ENCODE results near the gene DGCR2. TPM values are rescaled to one million over a fixed set of nuclear protein-coding genes. Genes with fewer than 3 reads are reported as not detected.

DGCR2 gene
- total RNA-seq, 1 experiment from 2014 or later: 42.9 TPM

DNA sequence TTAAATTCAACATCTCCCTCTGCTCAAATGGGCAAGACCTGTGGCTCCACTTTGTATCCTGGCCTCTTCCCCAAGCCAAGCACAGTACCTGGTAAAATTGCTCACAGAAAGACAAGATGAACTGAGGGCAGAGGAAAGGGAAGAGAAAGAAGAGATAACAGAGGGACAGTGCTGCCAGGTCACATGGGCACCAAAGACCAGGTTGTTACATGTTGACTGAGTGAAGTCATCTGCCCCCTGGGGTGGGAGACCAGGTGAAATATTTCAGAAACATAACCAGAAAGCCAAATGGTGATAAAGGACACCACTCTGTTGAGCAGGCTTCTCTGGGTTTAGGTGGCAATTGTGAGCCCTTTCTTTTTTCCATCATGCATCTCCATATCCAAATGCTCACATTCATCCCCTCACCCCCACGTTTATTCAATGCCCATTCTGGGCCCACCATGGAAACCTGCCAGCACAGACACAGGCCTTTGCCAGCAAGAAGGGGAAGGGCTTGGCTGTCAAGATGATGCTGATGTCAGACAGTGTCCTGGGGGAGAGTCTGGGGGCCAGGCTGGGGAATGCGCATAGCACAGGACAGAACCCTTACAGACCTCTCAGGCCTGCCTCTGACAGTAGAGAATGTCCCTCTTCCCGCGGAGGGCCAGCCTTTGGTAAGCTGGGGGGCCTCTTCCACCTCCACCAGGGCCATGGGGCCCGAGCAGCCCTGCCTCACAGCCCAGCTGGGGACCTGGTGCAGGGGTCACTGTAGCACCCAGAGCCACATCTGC, 51.6 kb downstream of the DGCR2 start:
- ATAC-seq: no peak
- Histone ChIP-seq H3K4me2 (ENCODE audit: low read length) (no peak overlapping the region), H3K9ac (ENCODE audit: low read length) (no peak overlapping the region), H3K4me3 (replicated peaks in 1 of 2; ENCODE audit: low read depth in 1 of 2, low read length in 2 of 2) (no peak overlapping the region), H3K27me3 (ENCODE audit: insufficient read depth, low read length) (no peaks in the 10 kb centered on the region), H3K4me1 (ENCODE audit: control insufficient read depth in 1 of 2, insufficient read depth in 2 of 2, low read length in 2 of 2) (no peaks in the 10 kb centered on the region), H3K9me2 (ENCODE audit: insufficient read depth) (no peaks in the 10 kb centered on the region), H3K27ac (ENCODE audit: low read depth, low read length) (no peak overlapping the region), H2AFZ (ENCODE audit: low read depth, low read length, poor library complexity, severe bottlenecking) (no peak overlapping the region), H3K79me2 (ENCODE audit: insufficient read depth, low read length) (peaks cover 13% of the 10 kb centered on the region; the same call in 1 of the 2 replicates), H3K9me3 (ENCODE audit: control insufficient read depth in 1 of 2, insufficient read depth in 1 of 2, low read depth in 1 of 2, low read length in 2 of 2) (no peaks in the 10 kb centered on the region), H4K20me1 (ENCODE audit: insufficient read depth) (no peaks in the 10 kb centered on the region), H3K36me3 (ENCODE audit: control insufficient read depth in 1 of 2, insufficient read depth in 2 of 2, low read length in 2 of 2) (peaks cover 0 to 2% of the 10 kb centered on the region in 2 experiments; a peak in 1 of 4 replicates)
- ChIA-PET POLR2A (no interaction called here), RAD21 (ENCODE audit: low non-redundant PET in 1 of 2, low total read pairs in 2 of 2, uncharacterized antibody in 2 of 2, unreplicated experiment in 2 of 2) (no interaction called here), CTCF (no interaction called here)
- DNase-seq (ENCODE audit: low read depth, low spot score): no peak
- no TSS peak for BruUV-seq (replicated peaks)
- intact Hi-C loops (cut with micrococcal nuclease): no loop called here
- TF ChIP-seq ZFX (IDR thresholded peaks at IDR 0.05): no peak
- TF ChIP-seq ZNF274 (IDR thresholded peaks at IDR 0.05; ENCODE audit: low read depth, low read length): no peak
- no peak for TF ChIP-seq EGR1 (IDR thresholded peaks at IDR 0.05; ENCODE audit: low read depth)
- TF ChIP-seq, protein P1, sequence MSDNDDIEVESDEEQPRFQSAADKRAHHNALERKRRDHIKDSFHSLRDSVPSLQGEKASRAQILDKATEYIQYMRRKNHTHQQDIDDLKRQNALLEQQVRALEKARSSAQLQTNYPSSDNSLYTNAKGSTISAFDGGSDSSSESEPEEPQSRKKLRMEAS (IDR thresholded peaks at IDR 0.05): no peak
- TF ChIP-seq SRF (IDR thresholded peaks at IDR 0.05; ENCODE audit: low read depth): no peak

DNA sequence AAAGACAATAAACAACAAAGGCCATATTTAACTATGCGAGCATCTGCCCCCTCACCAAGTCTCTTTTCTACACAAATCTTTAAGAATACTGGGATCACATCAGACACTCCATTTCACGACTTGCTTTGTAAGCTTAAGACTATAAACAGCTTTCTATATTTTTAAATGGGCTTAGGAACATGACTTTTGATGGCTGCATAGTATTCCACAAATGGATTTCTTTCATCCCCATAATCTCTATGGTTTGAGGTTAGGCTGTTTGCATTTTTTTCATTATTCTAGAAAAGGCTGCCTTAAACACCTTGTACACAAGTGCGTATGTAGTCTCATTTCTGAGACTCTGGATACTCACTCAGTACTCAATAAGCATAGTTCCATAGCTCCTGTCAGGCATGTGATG, 52.8 kb downstream of the DGCR2 start:
- Histone ChIP-seq H3K79me2 (ENCODE audit: insufficient read depth, low read length) (peaks cover 13% of the 10 kb centered on the region; the same call in 1 of the 2 replicates), H3K4me3 (replicated peaks in 1 of 2; ENCODE audit: low read depth in 1 of 2, low read length in 2 of 2) (no peak overlapping the region), H3K36me3 (ENCODE audit: control insufficient read depth in 1 of 2, insufficient read depth in 2 of 2, low read length in 2 of 2) (peaks cover 0 to 6% of the 10 kb centered on the region in 2 experiments; a peak in 3 of 4 replicates), H3K4me2 (ENCODE audit: low read length) (no peak overlapping the region), H3K9me2 (ENCODE audit: insufficient read depth) (no peaks in the 10 kb centered on the region), H3K9me3 (ENCODE audit: control insufficient read depth in 1 of 2, insufficient read depth in 1 of 2, low read depth in 1 of 2, low read length in 2 of 2) (no peaks in the 10 kb centered on the region), H3K9ac (ENCODE audit: low read length) (no peak overlapping the region), H3K4me1 (ENCODE audit: control insufficient read depth in 1 of 2, insufficient read depth in 2 of 2, low read length in 2 of 2) (no peaks in the 10 kb centered on the region), H3K27me3 (ENCODE audit: insufficient read depth, low read length) (no peaks in the 10 kb centered on the region), H4K20me1 (ENCODE audit: insufficient read depth) (no peaks in the 10 kb centered on the region), H3K27ac (ENCODE audit: low read depth, low read length) (no peak overlapping the region), H2AFZ (ENCODE audit: low read depth, low read length, poor library complexity, severe bottlenecking) (no peak overlapping the region)
- intact Hi-C loops (cut with micrococcal nuclease): no loop called here
- ChIA-PET POLR2A (no interaction called here), CTCF (no interaction called here), RAD21 (ENCODE audit: low non-redundant PET in 1 of 2, low total read pairs in 2 of 2, uncharacterized antibody in 2 of 2, unreplicated experiment in 2 of 2) (no interaction called here)
- DNase-seq (ENCODE audit: low read depth, low spot score): no peak
- no peak for ATAC-seq
- BruUV-seq (replicated peaks): no TSS peak
- TF ChIP-seq SRF (IDR thresholded peaks at IDR 0.05; ENCODE audit: low read depth) (no peak), ELF1 (IDR thresholded peaks at IDR 0.05; ENCODE audit: borderline replicate concordance, low read depth) (no peak), POLR2AphosphoS5 (IDR thresholded peaks at IDR 0.05; ENCODE audit: low read depth, low read length) (no peak), ZNF274 (IDR thresholded peaks at IDR 0.05; ENCODE audit: low read depth, low read length) (no peak), EZH2phosphoT487 (IDR thresholded peaks at IDR 0.05; ENCODE audit: borderline replicate concordance) (no peak), ZFX (IDR thresholded peaks at IDR 0.05) (no peak), POLR2A (IDR thresholded peaks at IDR 0.05; ENCODE audit: borderline replicate concordance, extremely low read depth, insufficient read depth, insufficient read length) (no peak), SIN3A (IDR thresholded peaks at IDR 0.05; ENCODE audit: low read depth) (no peak), CBX3 (IDR thresholded peaks at IDR 0.05; ENCODE audit: low read depth) (no peak), JUND (IDR thresholded peaks at IDR 0.05) (no peak), EZH2 (IDR thresholded peaks at IDR 0.05) (no peak), TCF7L2 (IDR thresholded peaks at IDR 0.05; ENCODE audit: borderline replicate concordance, extremely low read depth, insufficient read depth, insufficient read length) (no peak)
- TF ChIP-seq, protein P2, sequence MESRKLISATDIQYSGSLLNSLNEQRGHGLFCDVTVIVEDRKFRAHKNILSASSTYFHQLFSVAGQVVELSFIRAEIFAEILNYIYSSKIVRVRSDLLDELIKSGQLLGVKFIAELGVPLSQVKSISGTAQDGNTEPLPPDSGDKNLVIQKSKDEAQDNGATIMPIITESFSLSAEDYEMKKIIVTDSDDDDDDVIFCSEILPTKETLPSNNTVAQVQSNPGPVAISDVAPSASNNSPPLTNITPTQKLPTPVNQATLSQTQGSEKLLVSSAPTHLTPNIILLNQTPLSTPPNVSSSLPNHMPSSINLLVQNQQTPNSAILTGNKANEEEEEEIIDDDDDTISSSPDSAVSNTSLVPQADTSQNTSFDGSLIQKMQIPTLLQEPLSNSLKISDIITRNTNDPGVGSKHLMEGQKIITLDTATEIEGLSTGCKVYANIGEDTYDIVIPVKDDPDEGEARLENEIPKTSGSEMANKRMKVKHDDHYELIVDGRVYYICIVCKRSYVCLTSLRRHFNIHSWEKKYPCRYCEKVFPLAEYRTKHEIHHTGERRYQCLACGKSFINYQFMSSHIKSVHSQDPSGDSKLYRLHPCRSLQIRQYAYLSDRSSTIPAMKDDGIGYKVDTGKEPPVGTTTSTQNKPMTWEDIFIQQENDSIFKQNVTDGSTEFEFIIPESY (IDR thresholded peaks at IDR 0.05; ENCODE audit: extremely low read depth, insufficient replicate concordance, low read length): no peak
- TF ChIP-seq, protein P3, sequence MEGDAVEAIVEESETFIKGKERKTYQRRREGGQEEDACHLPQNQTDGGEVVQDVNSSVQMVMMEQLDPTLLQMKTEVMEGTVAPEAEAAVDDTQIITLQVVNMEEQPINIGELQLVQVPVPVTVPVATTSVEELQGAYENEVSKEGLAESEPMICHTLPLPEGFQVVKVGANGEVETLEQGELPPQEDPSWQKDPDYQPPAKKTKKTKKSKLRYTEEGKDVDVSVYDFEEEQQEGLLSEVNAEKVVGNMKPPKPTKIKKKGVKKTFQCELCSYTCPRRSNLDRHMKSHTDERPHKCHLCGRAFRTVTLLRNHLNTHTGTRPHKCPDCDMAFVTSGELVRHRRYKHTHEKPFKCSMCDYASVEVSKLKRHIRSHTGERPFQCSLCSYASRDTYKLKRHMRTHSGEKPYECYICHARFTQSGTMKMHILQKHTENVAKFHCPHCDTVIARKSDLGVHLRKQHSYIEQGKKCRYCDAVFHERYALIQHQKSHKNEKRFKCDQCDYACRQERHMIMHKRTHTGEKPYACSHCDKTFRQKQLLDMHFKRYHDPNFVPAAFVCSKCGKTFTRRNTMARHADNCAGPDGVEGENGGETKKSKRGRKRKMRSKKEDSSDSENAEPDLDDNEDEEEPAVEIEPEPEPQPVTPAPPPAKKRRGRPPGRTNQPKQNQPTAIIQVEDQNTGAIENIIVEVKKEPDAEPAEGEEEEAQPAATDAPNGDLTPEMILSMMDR (IDR thresholded peaks at IDR 0.05 in 2 of 3, conservative IDR thresholded peaks at IDR 0.05 in 1 of 3; ENCODE audit: borderline replicate concordance in 1 of 3, insufficient read depth in 1 of 3, low read depth in 2 of 3, low read length in 2 of 3): no peak
